Suprapubic skin (tissue), 4 donors: ENCODE measurements around the gene MYL9. TPM values are rescaled to one million over a fixed set of nuclear protein-coding genes. Genes with fewer than 3 reads are reported as not detected.

ENCODE experiments used
- DNase-seq, 2 donors: peaks; one replicate each; pipeline ENCODE4 v3.0.0-alpha.2; 2019; ENCODE audit warnings: low spot score in 2 of 2
- H3K27ac ChIP-seq: fragments of 200-600 bp; sonication (generic); one replicate; pipeline ENCODE4 v1.5.1; 2019
- H3K27me3 ChIP-seq: fragments of 200-600 bp; sonication (generic); one replicate; pipeline ENCODE4 v1.5.1; 2019
- H3K36me3 ChIP-seq: fragments of 200-600 bp; sonication (generic); one replicate; pipeline ENCODE4 v1.5.1; 2019
- H3K4me1 ChIP-seq: fragments of 200-600 bp; sonication (generic); one replicate; pipeline ENCODE4 v1.5.1; 2019
- H3K4me3 ChIP-seq: fragments of 200-600 bp; sonication (generic); one replicate; pipeline ENCODE4 v1.5.1; 2019; ENCODE audit warnings: mild to moderate bottlenecking
- H3K9me3 ChIP-seq: fragments of 200-600 bp; sonication (generic); one replicate; pipeline ENCODE4 v1.5.1; 2019
- EP300 ChIP-seq: sonication (generic); formaldehyde crosslinking; IDR thresholded peaks from one replicate; pipeline ENCODE4 v1.6.1; 2017; ENCODE audit warnings: antibody characterized with exemption
- POLR2A ChIP-seq, 2 donors: fragments of 450-650 bp; IDR thresholded peaks; one replicate each; pipeline ENCODE4 v1.6.1; 2017; ENCODE audit warnings: antibody characterized with exemption in 2 of 2, mild to moderate bottlenecking in 2 of 2, moderate library complexity in 2 of 2
- POLR2AphosphoS5 ChIP-seq, 3 donors: sonication (generic); formaldehyde crosslinking; IDR thresholded peaks; one replicate each; pipeline ENCODE4 v1.6.1; 2017; ENCODE audit warnings: antibody characterized with exemption in 3 of 3
- WGBS: methylation state at CpG from one replicate; pipeline ENCODE4 v1.1.5; 2018; 5-methylcytosine and 5-hydroxymethylcytosine counted together
- total RNA-seq, 4 donors: library from RNA; depleted of rRNA; stranded (reverse); fragments of >200 nt; gene quantifications; one replicate each; pipeline ENCODE4 v1.1.0, GENCODE V29; 2016
- TF ChIP-seq, protein P1 (sequence below), 2 donors: fragments of 200-600 bp in 1 of 2; fragments of 450-650 bp in 1 of 2; sonication (generic) in 1 of 2; IDR thresholded peaks; one replicate each; pipeline ENCODE4 v1.5.1; 2016 to 2019; ENCODE audit warnings: antibody characterized with exemption in 2 of 2, mild to moderate bottlenecking in 1 of 2, moderate library complexity in 1 of 2

MYL9 gene
- total RNA-seq, 4 donors from 2014 or later, result 29.4 to 34.0 (median 30.7) TPM

- DNase-seq, result no peak
- Histone ChIP-seq H3K27ac (peak overlapping the region; percentile 89), H3K4me3 (peak overlapping the region; percentile 63), H3K9me3 (no peaks in the 10 kb centered on the region), H3K27me3 (no peaks in the 10 kb centered on the region), H3K4me1 (peaks cover 42% of the 10 kb centered on the region), H3K36me3 (peaks cover 16% of the 10 kb centered on the region)
- TF ChIP-seq, protein P1, sequence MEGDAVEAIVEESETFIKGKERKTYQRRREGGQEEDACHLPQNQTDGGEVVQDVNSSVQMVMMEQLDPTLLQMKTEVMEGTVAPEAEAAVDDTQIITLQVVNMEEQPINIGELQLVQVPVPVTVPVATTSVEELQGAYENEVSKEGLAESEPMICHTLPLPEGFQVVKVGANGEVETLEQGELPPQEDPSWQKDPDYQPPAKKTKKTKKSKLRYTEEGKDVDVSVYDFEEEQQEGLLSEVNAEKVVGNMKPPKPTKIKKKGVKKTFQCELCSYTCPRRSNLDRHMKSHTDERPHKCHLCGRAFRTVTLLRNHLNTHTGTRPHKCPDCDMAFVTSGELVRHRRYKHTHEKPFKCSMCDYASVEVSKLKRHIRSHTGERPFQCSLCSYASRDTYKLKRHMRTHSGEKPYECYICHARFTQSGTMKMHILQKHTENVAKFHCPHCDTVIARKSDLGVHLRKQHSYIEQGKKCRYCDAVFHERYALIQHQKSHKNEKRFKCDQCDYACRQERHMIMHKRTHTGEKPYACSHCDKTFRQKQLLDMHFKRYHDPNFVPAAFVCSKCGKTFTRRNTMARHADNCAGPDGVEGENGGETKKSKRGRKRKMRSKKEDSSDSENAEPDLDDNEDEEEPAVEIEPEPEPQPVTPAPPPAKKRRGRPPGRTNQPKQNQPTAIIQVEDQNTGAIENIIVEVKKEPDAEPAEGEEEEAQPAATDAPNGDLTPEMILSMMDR (IDR thresholded peaks at IDR 0.05), result no peak
- no peak for TF ChIP-seq POLR2AphosphoS5 (IDR thresholded peaks at IDR 0.05)
- TF ChIP-seq EP300, result no peak
- TF ChIP-seq POLR2A (IDR thresholded peaks at IDR 0.05), result no peak
- WGBS, result 93% methylated on average over 4 of the region's 10 CpGs
Observed at GRCh38 chr20:36542516-36543183, 1.3 kb downstream of the MYL9 start.

DNA sequence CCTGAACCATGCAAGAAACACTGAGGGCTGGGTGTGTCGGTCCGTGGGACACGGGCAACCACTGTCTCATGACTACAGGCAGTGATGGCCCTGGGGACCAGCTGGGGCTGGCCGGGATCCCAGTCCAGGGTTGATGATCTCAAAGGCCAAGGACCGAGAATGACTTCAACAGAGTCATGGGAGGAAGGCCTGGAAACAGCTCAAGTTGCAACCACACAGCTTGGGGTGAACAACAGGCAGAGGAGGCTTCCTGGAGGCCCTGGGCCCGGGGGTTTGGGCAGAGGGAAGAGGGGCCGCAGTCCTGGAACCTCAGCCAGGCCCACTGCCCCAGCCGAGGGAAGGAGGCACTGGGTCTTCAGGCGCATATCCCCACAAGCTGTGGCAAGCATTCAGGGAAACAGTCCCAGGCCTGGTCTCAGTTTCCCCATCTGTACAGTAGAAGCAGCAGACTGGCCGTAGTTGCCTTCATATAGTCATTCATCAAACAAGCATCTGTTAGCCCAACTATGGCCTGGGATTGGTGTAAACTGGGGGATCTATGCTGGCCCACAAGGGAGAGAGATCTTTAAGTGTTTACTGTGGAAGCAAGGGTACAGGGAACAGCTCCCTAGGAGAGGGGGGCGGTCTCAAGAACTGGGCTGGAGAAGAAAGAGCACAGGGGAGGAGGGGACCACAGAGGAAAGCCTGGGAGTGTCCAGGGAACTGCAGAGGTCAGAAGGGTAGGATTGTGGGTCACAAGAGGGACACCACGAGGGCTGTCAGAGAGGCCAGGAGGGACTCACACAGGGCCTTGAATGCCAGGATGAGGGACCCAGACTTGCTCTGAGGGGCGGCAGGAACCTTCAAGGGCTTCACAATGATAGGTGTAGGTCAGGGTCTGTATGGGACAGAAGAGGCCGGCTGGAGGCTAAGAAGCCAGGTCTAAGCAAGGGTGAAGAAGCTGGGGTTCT is 2.1 kb downstream of the MYL9 start:
- Histone ChIP-seq H3K27ac (peak overlapping the region; percentile 89), H3K4me3 (peak overlapping the region; percentile 63), H3K4me1 (peaks cover 42% of the 10 kb centered on the region), H3K36me3 (peaks cover 23% of the 10 kb centered on the region), H3K9me3 (no peaks in the 10 kb centered on the region), H3K27me3 (no peaks in the 10 kb centered on the region)
- DNase-seq, result peak; percentile 90 to 91
- WGBS, result 72% methylated on average over 7 of the region's 14 CpGs
- TF ChIP-seq EP300 (no peak), POLR2AphosphoS5 (IDR thresholded peaks at IDR 0.05) (no peak), POLR2A (IDR thresholded peaks at IDR 0.05) (no peak)
- TF ChIP-seq, protein P1 (IDR thresholded peaks at IDR 0.05), result no peak

- Histone ChIP-seq H3K4me3 (peak overlapping the region; percentile 63), H3K27me3 (no peaks in the 10 kb centered on the region), H3K9me3 (no peaks in the 10 kb centered on the region), H3K4me1 (peaks cover 42% of the 10 kb centered on the region), H3K27ac (peak overlapping the region; percentile 89), H3K36me3 (peaks cover 30% of the 10 kb centered on the region)
- TF ChIP-seq EP300 (no peak), POLR2A (IDR thresholded peaks at IDR 0.05) (no peak), POLR2AphosphoS5 (IDR thresholded peaks at IDR 0.05) (no peak)
- TF ChIP-seq, protein P1 (IDR thresholded peaks at IDR 0.05), result no peak
- 60% methylated on average over 11 of the region's 15 CpGs for WGBS
- no peak for DNase-seq
Observed at GRCh38 chr20:36544134-36545018, 3.1 kb downstream of the MYL9 start.

DNA sequence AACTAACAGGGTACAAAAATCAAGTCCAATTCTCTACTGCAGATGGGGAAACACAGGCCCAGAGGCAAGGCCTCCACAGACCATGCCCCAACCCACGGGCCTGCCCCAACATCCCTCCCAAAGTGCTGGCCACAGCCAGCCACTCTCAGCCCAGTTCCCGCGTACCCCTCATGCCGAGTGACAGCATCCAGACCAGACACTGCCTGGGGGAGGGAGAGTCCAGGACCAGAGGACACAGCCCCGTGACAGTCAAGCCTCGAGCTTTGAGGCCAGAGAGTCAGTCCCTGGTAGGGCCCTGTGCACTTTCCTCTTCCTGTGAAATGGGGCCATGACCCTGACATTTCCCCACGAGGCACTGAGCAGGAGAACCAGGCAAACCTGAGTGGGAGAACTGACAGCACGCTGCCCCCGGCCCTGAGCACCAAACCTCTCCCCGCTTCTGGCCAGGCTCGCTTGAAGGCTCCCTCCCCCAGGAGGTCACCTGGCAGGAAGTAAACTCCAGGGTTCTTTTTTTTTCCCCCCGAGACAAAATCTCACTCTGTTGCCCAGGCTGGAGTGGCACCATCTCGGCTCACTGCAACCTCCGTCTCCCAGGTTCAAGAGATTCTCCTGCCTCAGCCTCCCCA is 4.9 kb downstream of the MYL9 start:
- DNase-seq, result no peak
- Histone ChIP-seq H3K4me1 (peaks cover 40% of the 10 kb centered on the region), H3K27me3 (no peaks in the 10 kb centered on the region), H3K36me3 (peaks cover 31% of the 10 kb centered on the region), H3K27ac (no peak overlapping the region), H3K9me3 (no peaks in the 10 kb centered on the region), H3K4me3 (no peak overlapping the region)
- TF ChIP-seq EP300, result no peak
- 86% methylated on average over 8 of the region's 14 CpGs for WGBS
